ENCODE results near the gene PELO.
A peak's percentile ranks its signal among the peaks of the same experiment; 100 is the strongest.
"Not testable (repeated sequence)": the region's sequence is repeated elsewhere in the genome, so short reads cannot be mapped to it uniquely, and the experiment has no call there.

PELO gene

GRCh38 chr5:52802272-52802973 lies 14.7 kb downstream of the PELO start:
- no peak for DNase-seq

GRCh38 chr5:52802974-52803336 lies 15.2 kb downstream of the PELO start:
- no peak for DNase-seq

GRCh38 chr5:52804387-52804791 lies 16.7 kb downstream of the PELO start:
- DNase-seq, result no peak

GRCh38 chr5:52804981-52805380 lies 17.3 kb downstream of the PELO start:
- DNase-seq, result no peak

GRCh38 chr5:52805615-52806014 lies 17.9 kb downstream of the PELO start:
- no peak for DNase-seq

GRCh38 chr5:52807037-52807436 lies 19.3 kb downstream of the PELO start:
- no peak for DNase-seq

GRCh38 chr5:52807723-52808122 lies 20.0 kb downstream of the PELO start:
- DNase-seq, result no peak

- no peak for DNase-seq
Measured at GRCh38 chr5:52808316-52808901, 20.7 kb downstream of the PELO start.

- DNase-seq, result no peak
Measured at GRCh38 chr5:52809884-52810283, 22.2 kb downstream of the PELO start.

- no peak for DNase-seq
Measured at GRCh38 chr5:52810426-52810825, 22.7 kb downstream of the PELO start.

GRCh38 chr5:52811067-52811749 lies 23.5 kb downstream of the PELO start:
- DNase-seq, result no peak

GRCh38 chr5:52814352-52815148 lies 26.8 kb downstream of the PELO start:
- no peak for DNase-seq

- DNase-seq, result no peak
Measured at GRCh38 chr5:52817818-52818217, 30.1 kb downstream of the PELO start.

- DNase-seq, result no peak
Measured at GRCh38 chr5:52818360-52818759, 30.6 kb downstream of the PELO start.

GRCh38 chr5:52818807-52819206 lies 31.1 kb downstream of the PELO start:
- DNase-seq, result not testable (repeated sequence)

GRCh38 chr5:52821901-52822300 lies 34.2 kb downstream of the PELO start:
- no peak for DNase-seq

GRCh38 chr5:52822437-52822836 lies 34.7 kb downstream of the PELO start:
- peak; percentile 57 for DNase-seq

GRCh38 chr5:52824827-52825226 lies 37.1 kb downstream of the PELO start:
- no peak for DNase-seq

GRCh38 chr5:52825826-52826225 lies 38.1 kb downstream of the PELO start:
- DNase-seq, result no peak

- DNase-seq, result no peak
Measured at GRCh38 chr5:52827815-52828214, 40.1 kb downstream of the PELO start.

GRCh38 chr5:52829664-52830063 lies 41.9 kb downstream of the PELO start:
- no peak for DNase-seq

GRCh38 chr5:52830650-52831049 lies 42.9 kb downstream of the PELO start:
- no peak for DNase-seq

- DNase-seq, result no peak
Measured at GRCh38 chr5:52831786-52832511, 44.2 kb downstream of the PELO start.

All from right forelimb (tissue), 1 donor.